ENCODE data around the gene KDELR1.

KDELR1 gene

DNA sequence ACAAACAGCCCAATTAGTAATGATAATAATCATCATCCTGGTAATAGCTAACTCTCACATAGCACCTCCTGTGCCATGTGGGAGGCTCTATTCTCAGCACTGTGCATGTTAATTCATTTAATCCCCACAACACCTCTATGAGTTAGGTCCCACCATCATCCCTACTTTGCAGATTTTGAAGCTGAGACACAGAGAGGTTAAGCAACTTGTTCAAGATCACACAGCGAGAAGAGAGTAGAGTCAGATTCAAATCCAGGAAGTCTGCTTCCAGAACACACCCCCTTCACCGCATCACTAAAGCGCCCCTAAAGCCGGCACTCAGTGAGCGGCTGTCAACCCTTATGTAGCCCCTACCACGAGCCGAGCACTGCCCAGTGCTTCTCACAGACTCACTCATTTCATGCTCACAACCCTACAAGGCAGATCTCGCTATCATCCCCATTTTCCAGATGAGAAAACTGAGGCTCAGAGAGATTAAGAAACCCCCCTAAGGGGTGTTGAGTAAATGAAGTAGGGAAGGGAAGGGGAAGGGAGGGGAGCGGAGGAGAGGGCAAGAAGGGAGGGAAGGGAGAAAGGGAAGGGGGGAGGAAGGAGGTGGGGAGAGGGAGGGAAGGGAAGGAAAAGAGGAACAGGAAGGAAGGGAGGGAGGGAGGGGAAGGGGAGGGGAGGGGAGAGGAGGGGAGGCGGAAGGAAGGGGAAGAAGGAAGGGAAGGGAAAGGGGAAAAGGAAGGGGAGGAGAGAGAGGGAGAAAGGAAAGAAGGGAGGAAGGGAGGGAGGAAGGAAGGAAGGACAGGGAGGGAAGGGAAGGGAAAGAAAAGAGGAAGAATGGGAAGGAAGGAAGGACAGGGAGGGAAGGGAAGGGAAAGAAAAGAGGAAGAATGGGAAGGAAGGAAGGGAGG lies 49.6 kb downstream of the KDELR1 start:
- no peak for DNase-seq

- DNase-seq, result no peak
Measured at GRCh38 chr19:48340995-48341394, 50.4 kb downstream of the KDELR1 start.

GRCh38 chr19:48338802-48339503 lies 52.4 kb downstream of the KDELR1 start:
- DNase-seq, result no peak

DNA sequence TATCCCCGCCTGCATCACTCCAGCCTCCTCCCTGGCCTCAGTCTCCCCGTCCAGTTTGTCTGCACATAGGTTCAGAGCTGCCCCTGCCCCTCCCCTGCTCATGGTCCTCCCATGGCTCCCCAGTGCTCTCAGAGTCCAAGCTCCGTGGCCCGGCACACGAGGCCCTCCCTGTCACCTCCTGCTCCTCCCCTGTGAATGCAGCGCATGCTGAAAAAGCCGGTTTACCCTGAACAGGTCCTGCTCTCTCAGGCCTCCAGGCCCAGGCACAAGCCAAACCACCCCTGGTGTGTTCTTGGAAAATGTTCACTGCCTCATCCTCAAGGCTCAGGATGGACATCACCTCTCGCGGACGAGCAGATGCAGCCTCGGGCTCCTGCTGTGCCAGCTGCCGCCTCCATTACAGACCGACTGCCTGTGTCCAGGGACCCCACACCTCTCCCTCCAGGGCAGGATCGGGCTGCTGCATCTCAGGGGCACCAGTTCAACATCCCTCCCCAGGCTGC lies 53.0 kb downstream of the KDELR1 start:
- DNase-seq, result no peak

GRCh38 chr19:48333467-48334384 lies 57.6 kb downstream of the KDELR1 start:
- DNase-seq, result peak; percentile 97

DNA sequence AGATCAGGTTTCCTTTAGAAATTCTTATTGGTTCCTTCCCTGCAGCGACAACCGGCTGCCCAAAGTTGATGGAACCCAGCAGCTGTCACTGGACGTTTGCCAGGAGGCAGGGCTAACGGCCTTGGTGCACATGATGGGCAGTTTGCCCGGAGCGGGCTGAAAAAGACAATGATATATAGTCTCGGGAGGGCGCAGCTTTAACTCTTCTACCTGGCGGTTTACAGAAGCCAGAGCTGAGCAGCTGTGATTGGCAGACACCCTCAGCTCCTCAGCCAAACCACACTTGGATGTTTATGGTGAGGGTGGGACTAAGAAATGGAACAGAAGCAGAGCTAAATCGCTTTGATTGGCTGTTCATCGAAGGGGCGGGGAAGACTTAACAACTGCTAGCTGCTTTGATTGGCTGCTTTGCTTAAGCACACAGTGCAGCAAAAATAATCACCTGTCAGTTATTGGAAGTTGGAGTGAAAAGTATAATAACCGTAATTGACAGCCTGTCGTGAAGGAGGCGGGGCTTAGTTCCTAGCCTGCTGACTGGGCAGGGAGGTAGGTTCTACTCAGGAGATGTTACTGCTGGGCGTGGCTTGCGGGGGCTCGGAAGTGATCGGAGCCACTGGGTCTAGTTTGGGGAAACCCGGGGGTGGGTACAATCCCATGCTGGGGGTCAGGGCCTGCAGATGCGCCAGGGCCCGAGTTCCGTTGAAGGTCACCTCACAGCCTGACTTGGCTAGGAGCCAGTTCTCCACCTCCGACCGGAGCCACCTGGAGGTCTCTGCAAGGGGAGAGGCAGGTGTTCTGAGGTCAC lies 58.5 kb downstream of the KDELR1 start:
- DNase-seq, result peak; percentile 98

All from CD4-positive, alpha-beta T cell treated with Interleukin-17A for 4 hours (primary cell).